Measurements from ENCODE around the gene SERP2. TPM values are rescaled to one million over a fixed set of nuclear protein-coding genes. Genes with fewer than 3 reads are reported as not detected.

SERP2 gene
- total RNA-seq, 1 experiment from 2014 or later, result 1.8 TPM

GRCh38 chr13:44365899-44366298 lies 7.7 kb upstream of the SERP2 start:
- H2BK120ac ChIP-seq (ENCODE audit: low read depth, low read length, poor library complexity, severe bottlenecking), result no peak overlapping the region
- H3K79me2 ChIP-seq (ENCODE audit: insufficient read depth, low read length), result no peaks in the 10 kb centered on the region
- no peak overlapping the region for H4K91ac ChIP-seq (ENCODE audit: insufficient read length, low read depth, low read length)
- no peak for DNase-seq
- no peak overlapping the region for H4K5ac ChIP-seq (ENCODE audit: insufficient read length, low read depth, low read length)
- no peak overlapping the region for H3K18ac ChIP-seq (ENCODE audit: insufficient read length, low read depth, low read length)
- no peak overlapping the region for H3K27ac ChIP-seq (ENCODE audit: insufficient read length, low read depth, low read length)
- H3K23ac ChIP-seq (ENCODE audit: insufficient read length, low read depth, low read length), result no peak overlapping the region
- no peaks in the 10 kb centered on the region for H4K20me1 ChIP-seq (ENCODE audit: control insufficient read depth, insufficient read depth, insufficient read length)
- no peak overlapping the region for H2BK20ac ChIP-seq (ENCODE audit: low read depth, low read length, poor library complexity, severe bottlenecking)
- no CpG with 5 or more reads among the region's 3 CpGs for WGBS (ENCODE audit: extremely low coverage, insufficient read length, low lambda C conversion rate)
- H3K4me3 Mint-ChIP-seq, result no peak overlapping the region
- no peak overlapping the region for H2AK5ac ChIP-seq (ENCODE audit: insufficient read length, low read length)
- no peaks in the 10 kb centered on the region for H3K9me3 ChIP-seq (ENCODE audit: control insufficient read depth, low read depth, low read length)
- H3K27me3 Mint-ChIP-seq (ENCODE audit: low read depth), result no peaks in the 10 kb centered on the region; the same call in none of the 2 replicates
- H3K56ac ChIP-seq (ENCODE audit: insufficient read length, low read depth, low read length), result no peak overlapping the region
- no peak overlapping the region for H3K9ac ChIP-seq (ENCODE audit: extremely low read depth, insufficient read length, low read length)
- no peak overlapping the region for H3K4ac ChIP-seq (ENCODE audit: low read depth, low read length)
- H3K4me1 ChIP-seq (ENCODE audit: insufficient read depth, low read length), result no peaks in the 10 kb centered on the region
- H3K27ac Mint-ChIP-seq, result no peak overlapping the region
- no peak overlapping the region for H3T11ph ChIP-seq (ENCODE audit: low read length)
- no peak overlapping the region for H2BK15ac ChIP-seq (ENCODE audit: low read depth, low read length)
- no peak overlapping the region for H2BK5ac ChIP-seq (ENCODE audit: insufficient read length, low read length)
- H2AFZ ChIP-seq (ENCODE audit: low read length), result no peak overlapping the region
- H3K79me1 ChIP-seq (ENCODE audit: insufficient read depth, low read depth, low read length, poor library complexity, severe bottlenecking), result no peaks in the 10 kb centered on the region
- no peak overlapping the region for H3K14ac ChIP-seq (ENCODE audit: insufficient read depth, low read length)
- H2BK12ac ChIP-seq (ENCODE audit: insufficient read length, low read depth, low read length), result no peak overlapping the region
- H4K8ac ChIP-seq (replicated peaks; ENCODE audit: insufficient read length, low read depth, low read length), result no peak overlapping the region
- H3K23me2 ChIP-seq (ENCODE audit: insufficient read length, low read depth, low read length, poor library complexity, severe bottlenecking), result no peaks in the 10 kb centered on the region
- no peak overlapping the region for H3K4me2 ChIP-seq (ENCODE audit: insufficient read depth, insufficient read length, low read length)
- H3K36me3 Mint-ChIP-seq (ENCODE audit: insufficient read depth in 1 of 3, low read depth in 3 of 3), result no peaks in the 10 kb centered on the region
- no peaks in the 10 kb centered on the region for H3K9me3 Mint-ChIP-seq
- no peak for TF ChIP-seq CTCF (conservative IDR thresholded peaks at IDR 0.05)
- H3K4me1 Mint-ChIP-seq, result peaks cover 0 to 4% of the 10 kb centered on the region in 2 experiments; a peak in 2 of 4 replicates
- H3K27me3 ChIP-seq (ENCODE audit: insufficient read depth, low read length), result no peaks in the 10 kb centered on the region
